Muscle of arm (tissue), 12 donors: Measurements from ENCODE around the gene SSC4D. TPM values are rescaled to one million over a fixed set of nuclear protein-coding genes. Genes with fewer than 3 reads are reported as not detected.

Source experiments
- DNase-seq: peaks from one replicate; pipeline ENCODE4 v3.0.0-alpha.2; 2013
- polyA plus RNA-seq, 12 donors: library from polyadenylated mRNA; unstranded; fragments of 120-200 nt; gene quantifications; one replicate each; pipeline ENCODE4 v1.2.1, GENCODE V29; 2013; ENCODE audit not compliant: insufficient read length in 12 of 12

The SSC4D gene
- polyA plus RNA-seq, 12 donors: 0.29 to 1.7 (median 0.89) TPM; not detected in 2

GRCh38 chr7:76354981-76355730 is 54.3 kb downstream of the SSC4D start:
- DNase-seq: no peak

DNA sequence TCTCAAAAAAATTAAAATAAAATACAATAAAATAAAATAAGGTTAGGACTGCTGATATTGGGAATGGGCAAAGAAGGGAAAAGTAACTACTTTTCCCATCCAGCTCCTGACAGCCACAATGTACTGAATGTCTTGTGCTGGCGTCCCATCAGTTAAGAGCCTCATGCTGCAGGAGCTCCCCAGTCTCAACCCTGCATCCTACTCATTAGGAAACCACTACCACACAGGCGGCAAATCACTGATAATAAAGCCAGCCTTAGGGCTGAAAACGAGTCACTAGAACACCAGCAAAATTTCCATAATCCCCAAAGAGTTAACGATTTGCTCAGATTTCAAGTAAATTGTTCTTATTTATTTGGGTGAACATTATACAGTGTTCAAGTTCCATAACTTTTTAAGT is 55.0 kb downstream of the SSC4D start:
- no peak for DNase-seq

GRCh38 chr7:76353744-76354143 is 55.8 kb downstream of the SSC4D start:
- DNase-seq: no peak

- DNase-seq: no peak
Measured at GRCh38 chr7:76352193-76352592, 57.3 kb downstream of the SSC4D start.

GRCh38 chr7:76351372-76351771 is 58.1 kb downstream of the SSC4D start:
- DNase-seq: no peak

DNA sequence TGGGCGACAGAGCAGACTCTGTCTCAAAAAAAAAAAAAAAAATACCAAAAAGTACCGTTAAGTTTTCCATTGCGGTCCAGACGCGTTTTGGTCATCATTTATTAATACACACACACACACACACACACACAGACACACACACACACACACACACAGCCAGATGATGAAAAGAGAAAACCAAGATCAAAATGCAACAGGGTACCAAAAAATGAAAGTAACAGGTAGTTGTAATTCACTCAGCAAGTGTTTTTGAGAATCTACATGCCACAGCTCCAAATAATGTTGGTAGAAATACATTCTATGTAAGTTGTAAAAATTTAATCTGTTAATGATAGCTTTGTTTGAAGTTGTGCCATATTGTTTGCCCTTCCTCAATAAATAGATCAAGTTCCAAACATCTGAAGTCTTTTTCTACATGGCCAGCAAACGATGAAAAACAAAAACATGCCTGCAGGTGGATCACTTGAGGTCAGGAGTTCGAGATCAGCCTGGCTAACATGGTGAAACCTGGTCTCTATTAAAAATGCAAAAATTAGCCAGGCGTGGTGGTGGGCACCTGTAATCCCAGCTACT is 60.1 kb downstream of the SSC4D start:
- DNase-seq: no peak

DNA sequence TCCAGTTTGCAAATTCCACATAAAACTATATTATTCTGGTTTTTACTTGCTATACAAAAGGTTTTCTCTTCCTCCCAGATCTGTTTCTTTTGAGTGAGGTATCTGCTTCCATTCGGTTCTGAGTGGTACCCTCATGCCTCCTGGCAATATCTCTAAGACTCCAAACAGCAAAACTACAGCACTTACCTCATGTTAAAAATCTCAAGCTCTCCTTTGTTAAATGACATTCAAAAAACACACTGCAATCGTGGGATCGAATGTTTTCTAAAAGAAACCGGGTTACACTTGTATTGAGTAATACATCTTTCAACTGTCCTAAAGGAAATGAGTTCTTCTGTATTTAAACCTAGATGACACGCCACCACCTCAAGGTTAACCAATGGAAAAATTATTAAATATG is 61.8 kb downstream of the SSC4D start:
- no peak for DNase-seq

- DNase-seq: no peak
Measured at GRCh38 chr7:76346778-76347177, 62.7 kb downstream of the SSC4D start.

DNA sequence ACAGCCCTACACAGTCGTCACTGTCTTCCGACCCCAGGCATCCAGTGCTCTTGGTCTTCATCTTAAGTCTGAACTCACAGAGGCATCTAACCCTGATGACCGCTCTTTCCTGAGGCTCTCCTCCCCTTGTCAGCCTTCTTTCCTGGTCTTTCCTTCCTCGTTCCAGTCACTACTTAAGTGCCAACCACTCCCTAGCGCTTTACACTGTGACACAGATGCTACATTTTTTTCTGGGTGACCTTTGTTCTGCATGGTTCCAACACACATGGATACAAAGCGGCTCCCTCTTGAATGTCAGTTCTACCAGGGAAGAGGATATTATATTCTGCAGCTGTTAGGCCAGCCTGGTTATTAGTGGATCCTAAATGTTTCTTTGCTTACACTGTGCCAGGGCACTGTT is 63.4 kb downstream of the SSC4D start:
- DNase-seq: no peak

- no peak for DNase-seq
Measured at GRCh38 chr7:76343931-76344321, 65.6 kb downstream of the SSC4D start.

DNA sequence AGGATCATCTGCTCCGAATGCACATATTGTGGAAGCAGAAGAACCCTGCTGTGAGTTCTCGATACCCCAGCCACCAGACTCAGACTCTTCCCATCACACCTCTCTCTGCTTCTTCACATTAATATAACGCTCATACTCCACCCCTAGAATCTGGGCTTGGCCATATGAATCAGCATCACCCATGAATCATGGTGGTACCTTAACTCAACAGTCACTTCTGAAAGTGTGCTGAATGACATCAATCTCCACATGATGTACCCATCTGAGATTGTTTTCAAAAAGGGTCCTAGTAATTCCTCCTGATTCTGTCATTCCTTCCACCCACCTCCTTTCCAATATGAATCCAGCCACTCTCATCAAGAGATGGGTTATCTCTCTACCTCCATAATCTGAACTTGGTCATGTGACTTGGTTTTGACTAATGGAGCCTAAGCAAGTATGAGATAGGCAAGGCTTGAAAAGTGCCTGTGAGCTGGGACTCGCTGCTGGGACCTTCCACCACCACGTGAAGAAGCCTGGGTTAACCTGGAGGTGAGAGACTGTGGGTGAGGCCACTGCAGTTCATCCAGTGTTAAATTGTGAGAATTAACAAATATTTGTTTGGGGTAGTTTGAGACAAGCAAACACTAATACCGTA is 66.1 kb downstream of the SSC4D start:
- no peak for DNase-seq

DNA sequence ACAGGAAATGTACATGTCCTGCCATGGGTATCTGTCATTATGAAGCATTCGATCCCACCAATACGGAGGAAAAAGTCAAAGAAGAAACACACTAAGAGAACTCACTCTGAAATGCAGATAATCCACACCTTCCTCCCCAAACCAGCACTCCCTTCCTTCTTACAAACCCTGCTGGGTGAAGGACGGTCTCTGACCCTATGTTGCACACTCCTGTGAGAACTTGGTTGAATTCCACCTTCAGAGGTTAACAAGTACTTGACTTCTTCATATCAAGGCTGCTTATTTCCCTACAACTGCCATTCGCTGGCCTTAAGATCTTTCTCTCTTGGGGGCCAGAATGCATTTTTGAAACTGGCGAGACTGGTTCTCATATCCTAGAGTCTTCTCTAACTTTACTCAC is 67.3 kb downstream of the SSC4D start:
- no peak for DNase-seq

DNA sequence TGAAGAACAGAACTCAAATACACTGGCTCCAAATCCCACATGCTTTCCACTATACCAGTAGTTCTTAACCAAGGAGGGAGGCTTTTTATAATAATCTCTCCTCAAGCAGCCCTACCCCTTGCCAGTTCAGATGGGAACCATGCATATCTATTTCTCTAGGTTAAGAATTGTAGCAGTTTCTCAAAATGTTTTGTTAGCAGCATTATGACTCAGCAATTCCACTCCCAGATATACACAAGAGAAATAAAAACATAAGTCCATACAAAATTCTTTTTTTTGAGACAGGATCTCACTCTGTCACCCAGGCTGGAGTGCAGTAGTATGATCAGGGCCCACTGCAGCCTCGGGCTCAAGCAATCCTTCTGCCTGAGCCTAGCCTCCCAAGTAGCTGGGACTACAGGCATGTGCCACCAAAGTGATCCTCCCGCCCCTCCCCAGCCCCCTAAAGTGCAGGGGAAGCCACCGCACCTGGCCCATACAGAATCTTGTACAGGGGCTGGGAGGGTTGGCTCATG is 68.8 kb downstream of the SSC4D start:
- no peak for DNase-seq

Other genes with a start within 250 kb of the SSC4D start
- gene SRRM3, start 207.8 kb downstream of the SSC4D start, polyA plus RNA-seq: 1 to 10 TPM in 1 of 12 donors, under 1 TPM in 9, not detected in 2; 0.23 to 1.2 (median 0.48) TPM
- 1,000 to 10,000 TPM in 8 of 12 donors, 100 to 1,000 TPM in 4; 552 to 2,296 (median 1,208) TPM for gene HSPB1, start 107.0 kb downstream of the SSC4D start, polyA plus RNA-seq
- gene YWHAG, start 50.7 kb downstream of the SSC4D start, polyA plus RNA-seq: 100 to 1,000 TPM; 102 to 201 (median 181) TPM
- 10 to 100 TPM in 1 of 12 donors, 1 to 10 TPM in 7, under 1 TPM in 2, not detected in 2; 0.33 to 12.4 (median 3.6) TPM for gene ZP3, start 15.3 kb upstream of the SSC4D start, polyA plus RNA-seq
- gene DTX2, start 52.0 kb upstream of the SSC4D start, polyA plus RNA-seq: 10 to 100 TPM in 2 of 12 donors, 1 to 10 TPM in 9, not detected in 1; 6.2 to 23.4 (median 7.7) TPM
- 10 to 100 TPM in 2 of 12 donors, 1 to 10 TPM in 2, under 1 TPM in 7, not detected in 1; 0.07 to 30.0 (median 0.51) TPM for gene UPK3B, start 100.9 kb upstream of the SSC4D start, polyA plus RNA-seq
- 1 to 10 TPM in 9 of 12 donors, under 1 TPM in 1, not detected in 2; 0.99 to 7.3 (median 2.3) TPM for gene SPDYE16, start 133.6 kb upstream of the SSC4D start, polyA plus RNA-seq
- 10 to 100 TPM in 9 of 12 donors, 1 to 10 TPM in 2, not detected in 1; 7.5 to 29.5 (median 14.8) TPM for gene POMZP3, start 217.6 kb upstream of the SSC4D start, polyA plus RNA-seq